ENCODE measurements around the gene S100A6.
A peak's percentile ranks its signal among the peaks of the same experiment; 100 is the strongest.

S100A6 gene

GRCh38 chr1:153544453-153545066 is 8.8 kb upstream of the S100A6 start:
- DNase-seq = no peak

GRCh38 chr1:153543736-153544135 is 7.9 kb upstream of the S100A6 start:
- DNase-seq = no peak

- DNase-seq = no peak
These were observed 7.3 kb upstream of the S100A6 start for GRCh38 chr1:153542956-153543711.

GRCh38 chr1:153541641-153542590 is 6.1 kb upstream of the S100A6 start:
- no peak for DNase-seq

GRCh38 chr1:153540394-153541361 is 4.9 kb upstream of the S100A6 start, which contains the start of gene S100A5:
S100A5 (minus strand) TSS chr1:153540934; CDS start chr1:153540191, 743 bp downstream.
- DNase-seq = peak; percentile 39

- no peak for DNase-seq
These were observed 3.8 kb upstream of the S100A6 start for GRCh38 chr1:153539395-153540093.

- no peak for DNase-seq
These were observed 2.6 kb upstream of the S100A6 start for GRCh38 chr1:153538315-153538821.

GRCh38 chr1:153537376-153537730 is 1.6 kb upstream of the S100A6 start:
- DNase-seq = no peak

- no peak for DNase-seq
These were observed 1.0 kb upstream of the S100A6 start for GRCh38 chr1:153536671-153537375.

- DNase-seq = peak; percentile 74
These were observed 350 bp upstream of the S100A6 start for GRCh38 chr1:153536012-153536670.

GRCh38 chr1:153534925-153535241 is 908 bp downstream of the S100A6 start:
- no peak for DNase-seq

GRCh38 chr1:153534226-153534924 is 1.4 kb downstream of the S100A6 start:
- DNase-seq = no peak

- DNase-seq = peak; percentile 17
These were observed 2.0 kb downstream of the S100A6 start for GRCh38 chr1:153533689-153534201.

- peak; percentile 77 for DNase-seq
These were observed 2.8 kb downstream of the S100A6 start for GRCh38 chr1:153532769-153533599.

- DNase-seq = peak; percentile 17
These were observed 3.6 kb downstream of the S100A6 start for GRCh38 chr1:153532181-153532580.

GRCh38 chr1:153531638-153532037 is 4.2 kb downstream of the S100A6 start:
- no peak for DNase-seq

- no peak for DNase-seq
These were observed 8.1 kb downstream of the S100A6 start for GRCh38 chr1:153527683-153528040.

GRCh38 chr1:153527023-153527682 is 8.6 kb downstream of the S100A6 start:
- no peak for DNase-seq
